Tibial artery (tissue), 4 donors: ENCODE results near the gene FAM83F.

ENCODE experiments used
- DNase-seq, 2 donors: peaks; one replicate each; pipeline ENCODE4 v3.0.0-alpha.2; 2019
- H3K27ac ChIP-seq, 2 donors: fragments of 200-600 bp; sonication (generic) in 1 of 2; 1 replicate in 1 of 2; 2 replicates in 1 of 2; pipeline ENCODE4 v1.5.1; 2018 to 2019; ENCODE audit warnings: mild to moderate bottlenecking in 1 of 2
- H3K27me3 ChIP-seq, 2 donors: fragments of 200-600 bp; sonication (generic) in 1 of 2; one replicate each; pipeline versions ENCODE4 v1.5.1 to v1.6.0; 2016 to 2019
- H3K36me3 ChIP-seq, 3 donors: fragments of 200-600 bp; sonication (generic) in 2 of 3; one replicate each; pipeline ENCODE4 v1.5.1; 2016 to 2019; ENCODE audit warnings: mild to moderate bottlenecking in 2 of 3
- H3K4me1 ChIP-seq, 4 donors: fragments of 200-600 bp; sonication (generic) in 2 of 4; 1 replicate in 3 of 4; 2 replicates in 1 of 4; pipeline ENCODE4 v1.5.1; 2016 to 2019
- H3K4me3 ChIP-seq, 2 donors: fragments of 200-600 bp; sonication (generic) in 1 of 2; 1 replicate in 1 of 2; 2 replicates in 1 of 2; pipeline ENCODE4 v1.5.1; 2018 to 2019; ENCODE audit warnings: mild to moderate bottlenecking in 2 of 2
- H3K9me3 ChIP-seq, 3 donors: fragments of 200-600 bp; sonication (generic) in 1 of 3; one replicate each; pipeline ENCODE4 v1.5.1; 2016 to 2019
- intact Hi-C: fragments of 100-400 bp; cut with DNase I; formaldehyde crosslinking; loops from one replicate; pipeline ENCODE4 v1.15.0; 2023; ENCODE audit warnings: low total_unique reads
- TF ChIP-seq, protein P1 (sequence below), 2 experiments: fragments of 200-600 bp in 1 of 2; fragments of 450-650 bp in 1 of 2; IDR thresholded peaks; one replicate each; pipeline ENCODE4 v1.5.1; 2017 to 2019; ENCODE audit warnings: antibody characterized with exemption in 2 of 2, mild to moderate bottlenecking in 1 of 2, moderate library complexity in 1 of 2

The FAM83F gene

DNA sequence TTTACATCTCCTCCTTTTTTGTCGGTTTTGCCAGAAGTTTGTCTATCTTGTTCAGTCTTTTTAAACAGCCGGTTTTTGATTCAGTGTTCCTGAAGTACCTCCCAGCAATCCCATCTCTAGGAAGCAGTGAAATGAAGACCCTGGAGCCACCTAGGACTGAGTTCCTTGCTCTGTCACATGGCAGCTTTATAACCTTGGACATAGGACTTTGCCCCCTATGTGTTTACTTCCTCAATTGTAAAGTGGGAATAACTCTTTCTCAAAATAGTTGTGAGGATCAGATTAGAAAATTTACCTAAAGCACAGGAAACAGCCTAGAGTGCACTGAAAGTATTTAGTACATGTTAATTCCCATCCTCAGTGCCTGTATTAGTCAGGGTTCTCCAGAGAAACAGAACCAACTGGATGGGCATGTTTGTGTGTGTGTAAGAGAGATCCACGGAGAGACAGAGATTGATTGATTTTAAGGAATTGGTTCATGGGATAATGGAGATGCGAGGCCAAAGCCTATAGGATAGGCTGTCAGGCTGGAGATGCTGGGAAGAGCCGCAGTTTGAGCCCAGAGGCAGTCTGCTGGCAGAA, 20.0 kb downstream of the FAM83F start:
- intact Hi-C loops = no loop called here

GRCh38 chr22:40015358-40015976, 20.7 kb downstream of the FAM83F start:
- H3K27me3 ChIP-seq = peaks cover 0 to 48% of the 10 kb centered on the region in 2 donors
- H3K9me3 ChIP-seq = no peaks in the 10 kb centered on the region
- H3K27ac ChIP-seq = no peak overlapping the region
- no peak overlapping the region for H3K4me3 ChIP-seq
- no peaks in the 10 kb centered on the region for H3K36me3 ChIP-seq
- no peaks in the 10 kb centered on the region for H3K4me1 ChIP-seq
- intact Hi-C loops = no loop called here
- no peak for DNase-seq
- TF ChIP-seq, protein P1, sequence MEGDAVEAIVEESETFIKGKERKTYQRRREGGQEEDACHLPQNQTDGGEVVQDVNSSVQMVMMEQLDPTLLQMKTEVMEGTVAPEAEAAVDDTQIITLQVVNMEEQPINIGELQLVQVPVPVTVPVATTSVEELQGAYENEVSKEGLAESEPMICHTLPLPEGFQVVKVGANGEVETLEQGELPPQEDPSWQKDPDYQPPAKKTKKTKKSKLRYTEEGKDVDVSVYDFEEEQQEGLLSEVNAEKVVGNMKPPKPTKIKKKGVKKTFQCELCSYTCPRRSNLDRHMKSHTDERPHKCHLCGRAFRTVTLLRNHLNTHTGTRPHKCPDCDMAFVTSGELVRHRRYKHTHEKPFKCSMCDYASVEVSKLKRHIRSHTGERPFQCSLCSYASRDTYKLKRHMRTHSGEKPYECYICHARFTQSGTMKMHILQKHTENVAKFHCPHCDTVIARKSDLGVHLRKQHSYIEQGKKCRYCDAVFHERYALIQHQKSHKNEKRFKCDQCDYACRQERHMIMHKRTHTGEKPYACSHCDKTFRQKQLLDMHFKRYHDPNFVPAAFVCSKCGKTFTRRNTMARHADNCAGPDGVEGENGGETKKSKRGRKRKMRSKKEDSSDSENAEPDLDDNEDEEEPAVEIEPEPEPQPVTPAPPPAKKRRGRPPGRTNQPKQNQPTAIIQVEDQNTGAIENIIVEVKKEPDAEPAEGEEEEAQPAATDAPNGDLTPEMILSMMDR (IDR thresholded peaks at IDR 0.05) = no peak

More for the DNA sequence above, 20.0 kb downstream of the FAM83F start:
- peaks cover 0 to 6% (median 0%) of the 10 kb centered on the region in 4 donors for H3K4me1 ChIP-seq
- no peak overlapping the region for H3K27ac ChIP-seq
- no peak overlapping the region for H3K4me3 ChIP-seq
- no peaks in the 10 kb centered on the region for H3K9me3 ChIP-seq
- peaks cover 0 to 51% of the 10 kb centered on the region in 2 donors for H3K27me3 ChIP-seq
- no peaks in the 10 kb centered on the region for H3K36me3 ChIP-seq
- no peak for DNase-seq
- TF ChIP-seq, protein P1 (IDR thresholded peaks at IDR 0.05) = no peak

DNA sequence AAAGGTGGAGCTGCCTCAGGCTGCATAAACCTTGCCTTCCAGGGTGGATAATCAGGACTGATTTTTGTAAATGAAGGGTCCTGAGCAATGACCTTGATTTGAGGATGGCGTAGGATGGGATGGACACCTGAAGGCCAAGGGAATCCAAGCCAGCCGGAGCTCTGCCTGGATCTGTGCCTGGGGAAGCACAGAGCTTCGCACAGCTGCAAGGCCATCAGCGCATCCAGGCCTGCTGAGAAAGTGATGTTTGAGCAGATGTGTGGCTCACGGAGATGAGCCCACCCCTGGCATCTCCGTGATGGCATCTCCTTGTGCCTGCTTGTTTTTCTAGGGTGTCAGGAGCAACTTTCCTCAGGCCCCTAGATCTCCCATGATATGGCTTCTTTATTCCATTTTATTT, 23.3 kb downstream of the FAM83F start:
- Histone ChIP-seq H3K36me3 (no peaks in the 10 kb centered on the region), H3K4me3 (no peak overlapping the region), H3K27ac (no peak overlapping the region), H3K27me3 (peaks cover 0 to 58% of the 10 kb centered on the region in 2 donors), H3K9me3 (no peaks in the 10 kb centered on the region), H3K4me1 (peaks cover 0 to 11% (median 0%) of the 10 kb centered on the region in 4 donors)
- intact Hi-C loops = no loop called here
- TF ChIP-seq, protein P1 (IDR thresholded peaks at IDR 0.05) = no peak
- no peak for DNase-seq

GRCh38 chr22:40019100-40019499, 24.3 kb downstream of the FAM83F start:
- H3K27me3 ChIP-seq = peaks cover 0 to 67% of the 10 kb centered on the region in 2 donors
- intact Hi-C loops = no loop called here
- H3K36me3 ChIP-seq = no peaks in the 10 kb centered on the region
- no peak overlapping the region for H3K27ac ChIP-seq
- DNase-seq = no peak
- no peaks in the 10 kb centered on the region for H3K9me3 ChIP-seq
- TF ChIP-seq, protein P1 (IDR thresholded peaks at IDR 0.05) = no peak
- no peak overlapping the region for H3K4me3 ChIP-seq
- peaks cover 0 to 14% (median 0%) of the 10 kb centered on the region in 4 donors for H3K4me1 ChIP-seq

- peaks cover 0 to 68% of the 10 kb centered on the region in 2 donors for H3K27me3 ChIP-seq
- intact Hi-C loops = no loop called here
- no peaks in the 10 kb centered on the region for H3K36me3 ChIP-seq
- no peak for DNase-seq
- peaks cover 0 to 21% (median 0%) of the 10 kb centered on the region in 4 donors for H3K4me1 ChIP-seq
- H3K27ac ChIP-seq = no peak overlapping the region
- no peaks in the 10 kb centered on the region for H3K9me3 ChIP-seq
- H3K4me3 ChIP-seq = no peak overlapping the region
- TF ChIP-seq, protein P1 (IDR thresholded peaks at IDR 0.05) = no peak
Observed at GRCh38 chr22:40020956-40021355, 26.2 kb downstream of the FAM83F start.
